Astrocyte of the spinal cord (primary cell): ENCODE data around the gene TYW1.
"Not testable (repeated sequence)": the region's sequence is repeated elsewhere in the genome, so short reads cannot be mapped to it uniquely, and the experiment has no call there.

Experiments
- DNase-seq: peaks from one replicate; pipeline ENCODE4 v3.0.0; 2011; ENCODE audit warnings: low read depth, low spot score
- H3K4me3 ChIP-seq: 2 replicates; pipeline ENCODE4 v1.5.1; 2011; ENCODE audit warnings: low read depth, mild to moderate bottlenecking, low read length, moderate library complexity
- in situ Hi-C: cut with HindIII; loops from 2 replicates; pipeline ENCODE4 v1.10.0; 2017; ENCODE audit warnings: low sequenced_read_pairs
- TF ChIP-seq, protein P1 (sequence below): IDR thresholded peaks from 2 replicates; pipeline ENCODE4 v1.5.1; 2012; ENCODE audit warnings: low read depth, mild to moderate bottlenecking, low read length, inconsistent platforms

Gene TYW1

DNA sequence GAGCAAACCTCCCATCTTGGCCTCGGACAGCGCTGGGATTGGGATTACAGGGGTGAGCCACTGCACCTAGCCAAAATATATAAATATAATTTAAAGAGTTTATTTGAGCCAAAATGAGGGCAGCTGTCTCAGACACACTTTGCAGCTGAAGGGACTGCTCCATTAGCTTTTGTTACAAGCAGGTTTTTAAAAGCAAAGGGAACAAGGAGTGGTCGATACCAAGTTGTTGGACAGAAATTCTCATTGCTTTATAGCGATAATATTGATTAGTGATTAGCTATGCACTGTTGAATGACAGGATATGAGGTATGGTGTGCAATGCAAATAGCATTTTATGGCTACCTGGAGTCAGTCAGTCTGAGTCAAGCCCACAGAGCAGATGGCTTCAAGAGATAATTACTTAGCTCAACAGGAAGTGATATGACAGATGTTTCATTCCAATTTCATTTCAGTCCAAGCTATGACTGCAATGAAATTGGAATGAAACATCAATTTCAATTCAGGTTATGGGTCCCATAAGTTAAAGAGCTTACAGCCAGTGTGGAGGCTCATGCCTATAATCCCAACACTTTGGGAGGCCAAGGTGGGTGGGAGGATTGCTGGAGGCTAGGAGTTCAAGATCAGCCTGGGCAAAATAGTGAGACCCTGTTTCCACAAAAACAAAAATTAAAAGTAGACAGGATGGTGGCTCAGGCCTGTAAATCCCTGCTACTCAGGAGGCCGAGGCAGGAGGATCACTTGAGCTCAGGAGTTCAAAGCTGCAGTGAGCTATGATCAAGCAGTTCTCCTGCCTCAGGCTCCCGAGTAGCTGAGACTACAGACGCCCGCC lies 23.1 kb downstream of the TYW1 start:
- TF ChIP-seq, protein P1, sequence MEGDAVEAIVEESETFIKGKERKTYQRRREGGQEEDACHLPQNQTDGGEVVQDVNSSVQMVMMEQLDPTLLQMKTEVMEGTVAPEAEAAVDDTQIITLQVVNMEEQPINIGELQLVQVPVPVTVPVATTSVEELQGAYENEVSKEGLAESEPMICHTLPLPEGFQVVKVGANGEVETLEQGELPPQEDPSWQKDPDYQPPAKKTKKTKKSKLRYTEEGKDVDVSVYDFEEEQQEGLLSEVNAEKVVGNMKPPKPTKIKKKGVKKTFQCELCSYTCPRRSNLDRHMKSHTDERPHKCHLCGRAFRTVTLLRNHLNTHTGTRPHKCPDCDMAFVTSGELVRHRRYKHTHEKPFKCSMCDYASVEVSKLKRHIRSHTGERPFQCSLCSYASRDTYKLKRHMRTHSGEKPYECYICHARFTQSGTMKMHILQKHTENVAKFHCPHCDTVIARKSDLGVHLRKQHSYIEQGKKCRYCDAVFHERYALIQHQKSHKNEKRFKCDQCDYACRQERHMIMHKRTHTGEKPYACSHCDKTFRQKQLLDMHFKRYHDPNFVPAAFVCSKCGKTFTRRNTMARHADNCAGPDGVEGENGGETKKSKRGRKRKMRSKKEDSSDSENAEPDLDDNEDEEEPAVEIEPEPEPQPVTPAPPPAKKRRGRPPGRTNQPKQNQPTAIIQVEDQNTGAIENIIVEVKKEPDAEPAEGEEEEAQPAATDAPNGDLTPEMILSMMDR = no peak
- no peak for DNase-seq
- in situ Hi-C loops = no loop called here
- H3K4me3 ChIP-seq = no peak overlapping the region

DNA sequence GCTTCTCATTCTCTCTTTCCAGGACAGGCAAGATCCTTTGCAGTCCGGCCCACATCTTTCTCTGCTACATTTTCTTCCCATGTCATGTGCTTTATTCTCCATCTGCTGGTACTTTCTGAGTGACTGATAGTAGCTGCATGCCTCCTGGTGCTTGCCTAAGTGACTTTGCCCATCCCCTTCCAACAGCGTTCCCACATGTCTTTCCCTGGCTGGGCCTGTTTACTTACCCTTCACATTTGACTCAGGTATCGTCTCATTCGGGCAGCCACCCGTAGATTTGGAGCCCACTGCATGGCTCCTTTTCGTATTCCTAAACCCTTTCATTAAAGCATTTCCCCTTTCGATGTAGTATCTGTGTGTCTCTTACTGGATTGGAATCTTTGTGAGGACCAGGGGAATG lies 24.6 kb downstream of the TYW1 start:
- in situ Hi-C loops = no loop called here
- no peak overlapping the region for H3K4me3 ChIP-seq
- TF ChIP-seq, protein P1 = no peak
- DNase-seq = no peak

DNA sequence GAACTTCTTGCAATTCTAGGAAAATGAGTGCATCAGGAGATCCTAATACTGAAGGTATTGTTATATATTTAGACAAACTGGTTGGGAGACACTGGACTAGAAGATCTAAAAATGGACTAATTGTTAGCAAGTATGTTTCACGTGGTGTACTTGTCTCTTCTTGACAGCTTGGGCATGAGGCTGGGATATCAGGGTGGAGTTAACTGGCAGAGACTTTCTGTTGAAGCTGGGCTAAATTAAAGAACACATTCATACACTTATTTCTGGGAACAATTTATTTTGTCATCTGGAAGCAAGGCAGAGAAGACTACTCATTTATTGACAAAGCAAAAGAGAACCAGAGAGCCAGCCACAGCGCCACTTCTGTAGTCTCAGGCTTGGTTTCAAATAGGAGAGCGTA lies 25.9 kb downstream of the TYW1 start:
- in situ Hi-C loops = no loop called here
- TF ChIP-seq, protein P1 = no peak
- no peak for DNase-seq
- H3K4me3 ChIP-seq = no peak overlapping the region

DNA sequence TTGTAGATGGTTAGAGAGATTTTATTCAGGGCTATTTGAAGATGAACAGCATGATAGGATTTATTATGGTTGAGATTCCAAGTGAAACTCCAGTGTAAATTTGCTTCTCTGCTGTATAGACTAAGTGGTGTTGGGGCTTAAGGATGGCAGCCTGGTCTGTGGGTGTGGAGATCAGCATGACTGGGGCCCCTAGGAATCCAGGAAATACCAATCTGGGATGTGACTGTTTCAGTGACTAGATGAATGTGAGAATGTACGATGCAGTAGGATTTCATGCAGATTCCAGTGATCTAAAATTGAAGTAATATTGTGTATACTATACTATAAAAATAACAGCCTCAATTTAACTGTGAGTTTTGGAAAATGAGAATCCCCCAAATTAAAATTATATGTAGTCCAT lies 28.8 kb downstream of the TYW1 start:
- DNase-seq = peak; percentile 47
- H3K4me3 ChIP-seq, in situ Hi-C loops: not testable (repeated sequence)

DNA sequence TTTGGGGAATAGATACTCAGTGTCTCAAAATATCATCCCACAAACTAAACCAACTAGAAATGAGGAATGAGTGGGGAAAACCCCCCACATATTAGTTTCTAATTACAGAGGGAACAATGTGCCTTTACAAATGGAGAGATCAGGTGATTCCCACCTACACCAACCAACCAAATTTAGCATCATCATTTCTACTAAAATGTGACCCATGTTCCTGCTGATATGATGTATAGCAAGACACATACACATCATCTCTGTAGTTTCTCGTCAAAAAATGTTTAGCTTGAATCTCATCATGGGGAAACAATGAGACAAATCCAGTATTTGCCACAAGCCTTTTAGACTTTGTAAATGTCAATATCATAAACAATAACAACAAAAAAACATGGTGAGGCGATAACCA lies 35.1 kb downstream of the TYW1 start:
- DNase-seq, H3K4me3 ChIP-seq, in situ Hi-C loops: not testable (repeated sequence)

DNA sequence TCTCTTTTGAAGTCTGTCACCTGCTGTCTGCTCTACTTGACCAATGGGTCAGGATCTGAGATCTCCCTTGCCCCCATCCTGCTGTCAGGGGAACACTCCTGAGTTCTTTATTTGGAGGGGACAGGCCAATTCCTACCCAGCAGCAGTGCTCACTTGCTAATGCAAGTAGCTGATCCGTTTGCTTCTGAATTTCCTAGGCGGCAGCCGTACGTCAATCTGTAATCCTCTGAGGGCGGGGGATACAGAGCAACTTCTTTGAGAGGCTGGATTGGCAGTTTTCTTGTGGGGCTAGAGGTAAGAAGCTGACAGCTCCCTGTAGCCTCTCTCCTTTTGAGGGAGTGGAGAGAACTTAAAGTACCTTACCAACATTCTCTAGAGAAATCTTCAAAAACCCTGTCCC lies 36.6 kb downstream of the TYW1 start:
- TF ChIP-seq, protein P1 = no peak
- in situ Hi-C loops = no loop called here
- H3K4me3 ChIP-seq = no peak overlapping the region
- DNase-seq = no peak

DNA sequence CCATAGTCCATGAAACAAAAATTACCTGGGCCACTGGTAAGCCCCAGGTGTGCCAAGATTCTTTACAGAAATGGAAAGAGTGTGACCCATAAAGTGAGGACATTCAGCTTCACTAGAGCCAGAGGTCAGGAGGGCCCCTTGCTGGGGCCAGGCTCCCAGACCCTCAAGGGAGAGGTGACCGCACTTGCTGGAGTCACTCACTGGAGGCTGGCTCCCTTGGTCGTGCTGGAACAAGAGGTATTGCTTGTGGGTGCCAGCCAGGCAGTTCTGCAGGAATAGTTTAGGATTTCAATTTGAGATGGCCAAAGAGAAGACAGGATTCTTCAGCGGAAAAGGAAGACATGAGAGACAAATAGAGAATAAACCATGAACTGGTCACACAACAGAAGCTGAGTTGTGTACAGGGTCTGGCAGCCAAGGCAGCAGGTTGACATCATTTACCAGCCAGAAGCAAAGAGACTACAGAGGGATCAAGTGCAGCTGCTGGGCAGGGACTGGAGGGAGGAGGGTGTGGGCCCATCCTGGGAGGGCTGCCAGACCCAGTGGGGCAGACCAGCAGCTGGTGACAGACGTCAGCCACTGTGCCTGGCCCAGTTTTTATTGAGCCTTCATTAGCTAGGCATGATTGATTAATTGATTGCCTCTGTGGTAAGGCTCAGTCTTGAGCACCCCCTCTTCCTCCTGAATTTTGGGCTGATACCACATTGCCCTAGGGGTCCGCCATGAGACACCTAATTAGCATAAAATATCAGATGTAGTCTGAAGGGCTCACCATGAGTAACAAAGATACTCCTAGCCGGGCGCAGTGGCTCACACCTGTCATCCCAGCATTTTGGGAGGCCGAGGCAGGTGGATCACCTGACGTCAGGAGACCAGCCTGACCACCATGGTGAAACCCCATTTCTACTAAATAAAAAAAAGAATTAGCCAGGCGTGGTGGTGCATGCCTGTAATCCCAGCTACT lies 40.1 kb downstream of the TYW1 start:
- DNase-seq, H3K4me3 ChIP-seq, in situ Hi-C loops: not testable (repeated sequence)

DNA sequence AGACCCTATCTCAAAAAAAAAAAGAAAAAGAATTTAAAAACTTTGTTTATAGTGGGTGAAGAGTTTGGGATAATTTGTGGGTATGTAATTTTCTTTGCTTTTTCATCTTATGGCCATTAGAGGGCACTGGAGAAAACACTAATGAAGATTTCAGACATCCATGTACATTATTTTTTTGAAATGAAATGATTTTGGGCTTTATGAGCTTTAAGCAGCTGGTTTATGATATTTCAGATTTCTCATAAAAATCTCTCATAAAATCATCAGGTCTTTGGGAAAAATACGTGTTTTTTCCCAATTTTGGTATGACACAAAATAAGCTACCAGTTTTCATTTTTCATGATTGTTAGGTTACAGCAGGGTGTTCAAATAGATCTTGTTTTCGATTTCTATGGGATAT lies 44.2 kb downstream of the TYW1 start:
- peak; percentile 9 for DNase-seq
- in situ Hi-C loops, H3K4me3 ChIP-seq: not testable (repeated sequence)
- TF ChIP-seq, protein P1 = peak; percentile 14

DNA sequence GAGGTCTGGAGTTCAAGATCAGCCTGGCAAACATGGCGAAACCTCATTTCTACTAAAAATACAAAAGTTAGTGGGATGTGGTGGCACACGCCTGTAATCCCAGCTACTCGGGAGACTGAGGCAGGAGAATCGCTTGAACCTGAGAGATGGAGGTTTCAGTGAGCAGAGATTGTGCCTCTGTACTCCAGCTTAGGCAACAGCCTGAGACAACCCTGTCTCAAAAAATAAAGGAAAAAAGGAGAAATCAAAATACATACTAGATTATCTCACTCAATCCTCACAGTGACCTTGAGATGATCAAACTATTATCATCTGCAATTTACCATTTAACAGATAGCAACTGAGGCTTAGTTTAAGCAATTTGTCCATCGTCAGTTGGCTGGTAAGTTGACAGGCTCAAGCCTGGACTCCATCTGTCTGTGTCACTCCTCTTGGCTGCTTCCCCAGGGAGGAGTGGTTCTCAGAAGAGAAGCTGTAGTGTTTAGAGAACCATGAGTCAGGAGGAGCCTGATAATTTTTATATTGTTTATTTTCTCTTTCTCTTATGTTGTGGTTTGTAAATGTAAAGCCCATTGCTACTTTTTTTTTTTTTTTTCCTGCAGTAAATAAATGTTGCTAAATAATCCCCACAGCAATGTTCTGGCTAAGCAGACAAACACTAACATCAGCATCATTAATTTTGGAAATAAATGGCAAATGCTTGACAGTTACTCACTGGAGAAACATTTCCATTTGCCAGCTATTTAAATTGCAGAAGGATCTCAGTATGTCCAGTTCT lies 46.3 kb downstream of the TYW1 start:
- H3K4me3 ChIP-seq, in situ Hi-C loops: not testable (repeated sequence)
- peak; percentile 63 for DNase-seq

DNA sequence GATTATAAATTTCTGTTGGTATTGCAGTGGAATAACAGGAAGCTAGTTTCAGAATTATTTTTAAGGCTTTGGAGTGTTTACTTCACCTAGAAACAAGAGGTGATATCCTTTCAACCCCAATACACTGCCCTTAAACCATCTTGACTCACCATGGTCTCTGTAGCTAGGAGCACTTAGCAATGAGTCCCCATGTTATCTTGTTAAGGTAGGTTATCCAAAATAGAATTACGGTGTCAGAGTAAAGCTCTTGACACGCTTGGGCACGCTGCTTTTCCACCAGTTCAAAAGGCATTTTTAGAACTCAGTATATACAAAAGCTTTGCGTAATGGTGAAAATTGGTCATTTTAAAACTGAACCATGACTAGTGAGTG lies 46.9 kb downstream of the TYW1 start:
- in situ Hi-C loops, H3K4me3 ChIP-seq: not testable (repeated sequence)

More for the DNA sequence above, 46.9 kb downstream of the TYW1 start:
- not testable (repeated sequence) for DNase-seq
